Heart right ventricle (tissue), 16 donors: ENCODE data around the gene LARP4B. TPM values are rescaled to one million over a fixed set of nuclear protein-coding genes. Genes with fewer than 3 reads are reported as not detected.
A peak's percentile ranks its signal among the peaks of the same experiment; 100 is the strongest.

Experiments used
- ATAC-seq, 8 donors: fragments of 200-7000 bp; cut with Tn5 transposase; one replicate each; pipeline ENCODE4 v1.9.1; 2020; ENCODE audit warnings: mild to moderate bottlenecking in 8 of 8, moderate library complexity in 8 of 8, moderate number of reproducible peaks in 1 of 8
- DNase-seq, 2 donors: peaks; one replicate each; pipeline ENCODE4 v3.0.0-alpha.2; 2020
- H3K27ac ChIP-seq, 10 donors: fragments of 200-600 bp; sonication (generic) in 2 of 10; one replicate each; pipeline versions ENCODE4 v1.5.0 to v1.8.0; 2020 to 2022; ENCODE audit warnings: mild to moderate bottlenecking in 3 of 10
- H3K27me3 ChIP-seq, 7 donors: fragments of 200-600 bp; one replicate each; pipeline ENCODE4 v1.8.0; 2021 to 2022; ENCODE audit warnings: mild to moderate bottlenecking in 2 of 7
- H3K36me3 ChIP-seq, 9 donors: fragments of 200-600 bp; sonication (generic) in 1 of 9; one replicate each; pipeline versions ENCODE4 v1.5.0 to v1.8.0; 2020 to 2022; ENCODE audit warnings: mild to moderate bottlenecking in 2 of 9
- H3K4me1 ChIP-seq, 9 donors: fragments of 200-600 bp; sonication (generic) in 1 of 9; one replicate each; pipeline versions ENCODE4 v1.5.0 to v1.8.0; 2020 to 2022; ENCODE audit warnings: mild to moderate bottlenecking in 4 of 9
- H3K4me3 ChIP-seq, 10 donors: fragments of 200-600 bp; sonication (generic) in 2 of 10; one replicate each; pipeline versions ENCODE4 v1.5.0 to v1.8.0; 2020 to 2022; ENCODE audit warnings: mild to moderate bottlenecking in 7 of 10, moderate library complexity in 2 of 10
- H3K9me3 ChIP-seq, 11 donors: fragments of 200-600 bp in 10 of 11; sonication (generic) in 2 of 11; one replicate each; pipeline versions ENCODE4 v1.5.0 to v1.8.0; 2013 to 2022; ENCODE audit warnings: mild to moderate bottlenecking in 2 of 11, control low read depth in 1 of 11, moderate library complexity in 1 of 11
- WGBS, 2 donors: extraction: QIAGEN DNeasy Blood & Tissue Kit; methylation state at CpG; one replicate each; pipeline ENCODE4 v1.1.7; 2013; ENCODE audit warnings: inconsistent platforms in 1 of 2; 5-methylcytosine and 5-hydroxymethylcytosine counted together
- intact Hi-C, 10 donors: fragments of 100-400 bp; cut with DNase I; formaldehyde crosslinking; loops; one replicate each; pipeline versions ENCODE4 v1.11.1 to v1.14.2; 2022
- polyA plus RNA-seq, 2 donors: library from polyadenylated mRNA; stranded (reverse); fragments of 200-250 nt; gene quantifications; one replicate each; pipeline ENCODE4 v1.2.3, GENCODE V29; 2013
- total RNA-seq, 10 donors: library from RNA; stranded (reverse); fragmentation: NEBNext Ultra II Directional in 3 of 10; extraction: Animal tissue kit (Norgen Biotek cat#: 25700) in 3 of 10; gene quantifications; one replicate each; pipeline versions ENCODE4 v1.2.1 to v1.2.4, GENCODE V29; 2021 to 2023
- TF ChIP-seq, protein P1 (sequence below), 9 donors: fragments of 200-600 bp; sonication (generic) in 2 of 9; IDR thresholded peaks; one replicate each; pipeline versions ENCODE4 v1.5.0 to v1.8.0; 2021 to 2022; ENCODE audit warnings: antibody characterized with exemption in 9 of 9, mild to moderate bottlenecking in 5 of 9, moderate library complexity in 1 of 9
- donor health status: Arrhythmogenic right ventricular cardiomyopathy.
- donor health status: ischemic (EF 13 %, LVEDD 7.1; RV severe dilation, severe dysfunction).
- donor health status: healthy with polysubstance abuse.
- donor health status: DM: no; HTN: yes; CAD: no.
- donor health status: DM: no; HTN: no; CAD: no.
- donor health status: ischemic (EF 25% LVEDD 6.9; RV normal size, moderate dysfunction).
- donor health status: ischemic (EF 25% LVEDD 5.7; RV mildly dilated, moderate dysfunction).
- donor health status: healthy.
- donor health status: DM: yes; HTN: yes; CAD: no.
- donor health status: Ischemic cardiomyopathy.
- donor health status: ischemic (EF 35%, LVEDD 5.7; RV mildly dilated, moderate dysfunction).
- donor health status: nonischemic (EF 11% LVEDD 7.7; RV severe dilation, severe dysfunction).
- donor health status: DM: yes; HTN: yes; CAD: no.
- donor health status: PGD.
- donor health status: ischemic (EF 29% LVEDD 5.4; RV normal size, mild dysfunction).
- donor health status: nonischemic (EF 23%, LVEDD 6.1; RV moderate dilation, normal function).

The LARP4B gene
- total and polyA plus RNA-seq, 12 donors, result 10.6 to 82.6 (median 61.9) TPM

DNA sequence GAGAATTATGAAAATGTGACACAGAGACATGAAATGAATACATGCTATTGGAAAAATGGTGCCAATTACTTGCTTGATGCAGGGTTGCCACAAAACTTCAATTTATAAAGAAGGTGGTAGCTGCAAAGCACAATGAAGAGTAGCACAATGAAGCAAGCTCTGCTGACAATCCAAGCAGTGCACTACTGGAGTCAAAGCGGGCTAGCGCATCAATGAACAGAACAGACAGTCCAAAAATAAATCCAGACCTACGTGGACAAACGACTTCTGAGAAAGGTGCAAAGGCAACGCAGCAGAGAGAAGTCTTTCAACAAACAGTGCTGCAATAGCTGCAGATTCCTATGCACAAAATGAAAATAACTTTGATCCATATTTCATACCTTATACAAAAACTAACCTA lies 75.8 kb downstream of the LARP4B start:
- Histone ChIP-seq H3K27me3 (no peaks in the 10 kb centered on the region), H3K4me3 (no peak overlapping the region), H3K36me3 (peaks cover 0 to 76% (median 8%) of the 10 kb centered on the region in 9 donors), H3K4me1 (peaks cover 0 to 29% (median 12%) of the 10 kb centered on the region in 9 donors), H3K9me3 (peaks cover 0 to 5% (median 0%) of the 10 kb centered on the region in 11 donors), H3K27ac (no peak overlapping the region)
- peak in 2 of 8 donors; percentile 47 to 53 for ATAC-seq
- DNase-seq, result no peak
- TF ChIP-seq, protein P1, sequence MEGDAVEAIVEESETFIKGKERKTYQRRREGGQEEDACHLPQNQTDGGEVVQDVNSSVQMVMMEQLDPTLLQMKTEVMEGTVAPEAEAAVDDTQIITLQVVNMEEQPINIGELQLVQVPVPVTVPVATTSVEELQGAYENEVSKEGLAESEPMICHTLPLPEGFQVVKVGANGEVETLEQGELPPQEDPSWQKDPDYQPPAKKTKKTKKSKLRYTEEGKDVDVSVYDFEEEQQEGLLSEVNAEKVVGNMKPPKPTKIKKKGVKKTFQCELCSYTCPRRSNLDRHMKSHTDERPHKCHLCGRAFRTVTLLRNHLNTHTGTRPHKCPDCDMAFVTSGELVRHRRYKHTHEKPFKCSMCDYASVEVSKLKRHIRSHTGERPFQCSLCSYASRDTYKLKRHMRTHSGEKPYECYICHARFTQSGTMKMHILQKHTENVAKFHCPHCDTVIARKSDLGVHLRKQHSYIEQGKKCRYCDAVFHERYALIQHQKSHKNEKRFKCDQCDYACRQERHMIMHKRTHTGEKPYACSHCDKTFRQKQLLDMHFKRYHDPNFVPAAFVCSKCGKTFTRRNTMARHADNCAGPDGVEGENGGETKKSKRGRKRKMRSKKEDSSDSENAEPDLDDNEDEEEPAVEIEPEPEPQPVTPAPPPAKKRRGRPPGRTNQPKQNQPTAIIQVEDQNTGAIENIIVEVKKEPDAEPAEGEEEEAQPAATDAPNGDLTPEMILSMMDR (IDR thresholded peaks at IDR 0.05), result no peak
- WGBS, 2 donors, result 60 to 65% methylated on average over 5 of the region's 5 CpGs
- intact Hi-C loops, result loop anchor here in 1 of 10 donors (10.0 kb wide), 1 partner anchor 129 kb away; the partner anchor contains the start of gene GTPBP4

DNA sequence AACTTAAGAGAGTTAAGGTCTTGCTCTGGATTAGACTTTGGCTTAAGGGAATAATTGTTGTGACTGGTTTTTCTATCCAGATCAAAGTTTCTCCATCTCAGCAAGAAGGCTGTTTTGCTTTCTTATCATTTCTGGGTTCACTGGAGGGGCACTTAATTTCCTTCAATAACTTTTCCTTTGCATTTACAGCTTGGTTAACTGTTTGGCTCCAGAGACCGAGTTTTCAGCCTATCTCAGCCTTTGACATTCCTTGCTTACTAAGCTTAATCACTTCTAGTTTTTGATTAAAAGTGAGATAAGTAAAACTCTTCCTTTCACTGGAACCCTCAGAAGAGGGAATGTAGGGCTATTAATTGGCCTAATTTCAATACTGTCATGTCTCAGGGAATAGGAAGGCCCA lies 76.4 kb downstream of the LARP4B start:
- intact Hi-C loops, result loop anchor here in 1 of 10 donors (10.0 kb wide), 1 partner anchor 130 kb away; the partner anchor contains the start of gene GTPBP4
- 89% methylated on average over 1 of the region's 1 CpG for whole genome bisulfite sequencing, 2 donors
- Histone ChIP-seq H3K27ac (no peak overlapping the region), H3K27me3 (no peaks in the 10 kb centered on the region), H3K4me3 (no peak overlapping the region), H3K36me3 (peaks cover 0 to 76% (median 5%) of the 10 kb centered on the region in 9 donors), H3K4me1 (peaks cover 0 to 24% (median 12%) of the 10 kb centered on the region in 9 donors), H3K9me3 (peaks cover 0 to 11% (median 5%) of the 10 kb centered on the region in 11 donors)
- ATAC-seq (no peak), DNase-seq (no peak)
- TF ChIP-seq, protein P1 (IDR thresholded peaks at IDR 0.05), result no peak

DNA sequence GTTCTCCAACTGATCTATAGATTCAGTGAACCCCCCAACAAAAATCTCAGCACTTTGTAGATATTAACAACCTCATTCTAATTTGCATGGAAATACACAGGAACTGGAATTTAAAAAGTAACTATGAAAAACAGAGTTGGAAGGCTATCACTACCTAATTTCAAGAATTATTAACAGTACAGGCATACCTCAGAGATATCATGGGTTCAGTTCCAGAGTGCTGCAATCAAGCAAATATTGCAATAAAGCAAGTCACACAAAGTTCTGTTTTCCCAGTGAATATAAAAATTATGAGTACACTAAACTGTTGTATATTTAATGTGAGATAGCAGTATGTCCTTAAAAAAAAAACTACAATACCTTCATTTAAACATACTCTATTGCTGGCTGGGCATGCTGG lies 78.5 kb downstream of the LARP4B start:
- Histone ChIP-seq H3K4me1 (peaks cover 0 to 24% (median 12%) of the 10 kb centered on the region in 9 donors), H3K9me3 (peaks cover 0 to 19% (median 8%) of the 10 kb centered on the region in 11 donors), H3K4me3 (no peak overlapping the region), H3K27ac (no peak overlapping the region), H3K36me3 (peaks cover 0 to 73% (median 5%) of the 10 kb centered on the region in 9 donors), H3K27me3 (no peaks in the 10 kb centered on the region)
- intact Hi-C loops, result loop anchor here in 1 of 10 donors (10.0 kb wide), 1 partner anchor 132 kb away; the partner anchor contains the start of gene GTPBP4
- DNase-seq, result no peak
- TF ChIP-seq, protein P1 (IDR thresholded peaks at IDR 0.05), result no peak
- ATAC-seq, result no peak

DNA sequence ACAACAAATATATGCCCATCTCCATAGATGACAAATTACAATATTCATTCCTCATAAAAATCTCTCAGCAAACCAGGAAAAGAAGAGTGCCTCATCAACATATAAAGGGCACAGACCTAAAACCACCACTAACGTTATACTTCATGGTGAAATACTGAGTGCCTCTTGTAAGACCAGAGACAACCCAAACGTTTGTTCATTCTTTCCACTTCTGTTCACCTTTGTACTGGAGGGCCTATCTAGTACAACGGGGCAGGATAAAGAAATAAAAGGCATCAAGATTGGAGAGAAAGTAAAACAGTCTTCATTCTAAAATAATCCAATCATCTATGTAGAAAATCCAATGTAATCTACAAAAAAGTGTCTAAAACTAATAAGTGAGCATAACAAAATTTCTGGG lies 79.1 kb downstream of the LARP4B start:
- H3K27ac ChIP-seq, result no peak overlapping the region
- TF ChIP-seq, protein P1 (IDR thresholded peaks at IDR 0.05), result no peak
- peaks cover 0 to 28% (median 12%) of the 10 kb centered on the region in 9 donors for H3K4me1 ChIP-seq
- ATAC-seq, result no peak
- no peak for DNase-seq
- H3K27me3 ChIP-seq, result no peaks in the 10 kb centered on the region
- 70 to 73% methylated on average over 3 of the region's 3 CpGs for WGBS, 2 donors
- peaks cover 0 to 19% (median 8%) of the 10 kb centered on the region in 11 donors for H3K9me3 ChIP-seq
- H3K36me3 ChIP-seq, result peaks cover 0 to 79% (median 5%) of the 10 kb centered on the region in 9 donors
- intact Hi-C loops, result loop anchor here in 1 of 10 donors (10.0 kb wide), 1 partner anchor 132 kb away; the partner anchor contains the start of gene GTPBP4
- H3K4me3 ChIP-seq, result no peak overlapping the region
